D721Med (cell line): ENCODE data around the gene AP1AR.
"Not testable (repeated sequence)": the region's sequence is repeated elsewhere in the genome, so short reads cannot be mapped to it uniquely, and the experiment has no call there.

ENCODE experiments used
- DNase-seq: peaks from one replicate; pipeline ENCODE4 v3.0.0; 2011; ENCODE audit warnings: low spot score; ENCODE audit not compliant: insufficient read length
- FAIRE-seq: peaks from 2 replicates; lab custom pipeline; 2011; peaks lifted over from hg19 to GRCh38; lab: Jason Lieb, UNC
- CTCF ChIP-seq: IDR thresholded peaks from 2 replicates; pipeline ENCODE4 v1.5.1; 2012; ENCODE audit warnings: mild to moderate bottlenecking, control low read depth; ENCODE audit not compliant: insufficient read depth; ENCODE audit errors: missing control alignments

Gene AP1AR

DNA sequence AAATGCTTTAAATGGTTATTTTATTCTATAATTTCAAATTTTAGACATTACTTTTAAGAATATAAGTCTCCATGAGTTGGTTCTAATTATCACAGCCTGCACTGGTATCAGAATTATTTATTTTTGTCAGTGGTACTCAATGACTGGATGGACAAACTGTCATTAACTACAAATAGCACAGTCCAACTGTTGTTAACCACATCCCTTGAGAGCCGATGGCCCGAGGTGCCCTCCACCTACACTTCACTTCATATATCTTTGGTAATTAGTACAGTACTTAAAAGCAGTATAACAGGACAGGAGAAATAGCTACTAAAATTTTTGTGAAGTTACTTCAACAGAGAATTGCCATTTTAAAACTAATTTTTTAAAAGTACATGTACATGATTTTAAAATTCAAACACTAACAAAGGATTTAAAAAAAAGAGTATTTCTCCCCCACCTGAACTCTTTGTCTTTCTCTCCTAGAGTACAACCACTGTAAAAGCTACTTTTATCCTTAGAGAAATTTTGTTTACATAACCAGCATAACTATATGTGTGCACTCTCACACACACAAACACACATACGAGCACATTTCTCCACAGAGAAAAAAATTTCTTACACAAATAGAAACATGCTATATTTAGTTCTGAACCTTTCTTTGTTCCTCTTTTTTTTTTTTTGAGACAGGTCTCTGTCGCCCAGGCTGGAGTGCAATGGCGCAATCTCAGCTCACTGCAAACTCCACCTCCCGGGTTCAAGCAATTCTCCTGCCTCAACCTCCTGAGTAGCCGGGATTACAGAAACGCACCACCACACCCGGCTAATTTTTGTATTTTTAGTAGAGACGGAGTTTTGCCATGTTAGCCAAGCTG, 47.7 kb downstream of the AP1AR start:
- TF ChIP-seq CTCF = no peak
- FAIRE-seq (no peak), DNase-seq (no peak)

GRCh38 chr4:112279882-112280315, 48.3 kb downstream of the AP1AR start:
- no peak for FAIRE-seq
- no peak for TF ChIP-seq CTCF

DNA sequence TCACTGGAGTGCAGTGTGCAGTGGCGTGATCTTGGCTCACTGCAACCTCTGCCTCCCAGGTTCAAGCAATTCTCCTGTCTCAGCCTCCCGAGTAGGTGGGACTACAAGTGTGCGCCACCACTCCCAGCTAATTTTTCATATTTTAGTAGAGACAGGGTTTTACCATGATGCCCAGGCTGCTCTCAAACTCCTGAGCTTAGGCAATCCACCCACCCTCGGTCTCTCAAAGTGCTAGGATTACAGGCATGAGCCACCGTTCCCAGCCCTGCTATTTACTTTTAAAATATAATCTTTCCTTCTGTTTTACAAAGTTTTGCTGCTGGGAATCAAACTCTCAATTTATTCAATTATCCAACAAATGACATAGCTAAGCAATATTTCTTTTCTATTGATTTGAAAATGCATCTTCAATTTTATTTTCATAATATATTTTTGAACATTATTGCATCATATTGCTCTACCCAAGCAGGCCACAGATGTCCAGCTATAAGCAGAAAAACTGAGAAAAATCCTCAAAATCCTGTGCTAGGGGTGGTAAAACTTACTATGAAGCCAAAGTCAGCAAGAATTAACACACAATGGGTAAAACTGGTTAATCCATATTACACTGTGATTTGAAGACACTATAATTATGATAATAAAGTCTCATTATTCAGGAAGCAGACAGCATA, 48.9 kb downstream of the AP1AR start:
- TF ChIP-seq CTCF = no peak
- DNase-seq (no peak), FAIRE-seq (no peak)

More at GRCh38 chr4:112279882-112280315, 48.3 kb downstream of the AP1AR start:
- no peak for DNase-seq

- not testable (repeated sequence) for FAIRE-seq, DNase-seq
Observed at GRCh38 chr4:112281895-112282398, 50.4 kb downstream of the AP1AR start.

GRCh38 chr4:112282860-112283667, 51.5 kb downstream of the AP1AR start:
- no peak for DNase-seq
- TF ChIP-seq CTCF = no peak
- no peak for FAIRE-seq

DNA sequence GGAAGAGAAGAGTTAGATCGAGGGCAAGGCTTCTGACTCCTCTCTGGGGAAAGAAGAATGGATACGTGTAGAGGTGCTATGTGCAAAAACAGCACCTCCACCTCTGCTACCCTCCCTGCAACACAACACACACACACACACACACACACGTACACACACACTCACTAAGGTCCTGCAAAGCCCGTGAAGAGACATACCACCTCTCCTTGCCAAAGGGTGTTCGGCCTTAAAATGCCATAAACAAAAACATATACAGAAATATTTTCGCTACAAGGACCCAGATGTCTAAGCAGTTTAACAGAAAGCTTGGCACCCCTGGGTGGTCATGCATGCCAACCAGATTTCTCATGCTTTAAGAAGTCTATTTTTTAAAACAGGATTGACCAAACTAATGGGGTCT, 52.6 kb downstream of the AP1AR start:
- FAIRE-seq (no peak), DNase-seq (no peak)
- no peak for TF ChIP-seq CTCF
